HCT116 (cell line): Measurements from ENCODE around the gene ACTA2. TPM values are rescaled to one million over a fixed set of nuclear protein-coding genes. Genes with fewer than 3 reads are reported as not detected.

Experiments
- ATAC-seq: fragments of 200-7000 bp; cut with Tn5 transposase; 2 replicates; pipeline ENCODE4 v1.9.1; 2020; ENCODE audit warnings: mild to moderate bottlenecking, moderate library complexity
- BruUV-seq: library from RNA; stranded (reverse); fragments of 400-500 nt; replicated peaks from 2 replicates; lab custom pipeline; 2021; lab: Mats Ljungman, UMichigan
- CTCF ChIA-PET: fragments of 300-600 bp; sonication (Branson Sonifier 250); formaldehyde crosslinking; loops from one replicate; lab custom pipeline; 2021; ENCODE audit warnings: antibody characterized with exemption; lab: Charles Lee
- POLR2A ChIA-PET: fragments of 300-600, 350-600 bp; sonication (Branson Sonifier 250); formaldehyde crosslinking; loops from one replicate; lab custom pipeline; 2021; ENCODE audit warnings: antibody characterized with exemption; lab: Charles Lee
- RAD21 ChIA-PET, 2 experiments: fragments of 300-600 bp; sonication (Branson Sonifier 250); formaldehyde crosslinking; loops; one replicate each; lab custom pipeline; 2023; ENCODE audit warnings: low total read pairs in 2 of 2; ENCODE audit not compliant: uncharacterized antibody in 2 of 2, unreplicated experiment in 2 of 2, low non-redundant PET in 1 of 2; lab: Charles Lee
- DNase-seq: peaks from one replicate; pipeline ENCODE4 v3.0.0-alpha.2; 2010; ENCODE audit warnings: low read depth, low spot score
- H2AFZ ChIP-seq: fragments of 200-600 bp; shearing (Covaris generic), sonication (generic); 2 replicates; pipeline ENCODE4 v1.6.1; 2017; ENCODE audit warnings: low read depth, mixed run types, mixed read lengths, antibody characterized with exemption, low read length; ENCODE audit not compliant: poor library complexity, severe bottlenecking
- H3K27ac ChIP-seq: 2 replicates; pipeline ENCODE4 v1.5.1; 2012; ENCODE audit warnings: low read depth, low read length
- H3K27me3 ChIP-seq: fragments of 200-600 bp; sonication (generic); 2 replicates; pipeline ENCODE4 v1.6.1; 2016; ENCODE audit warnings: mixed run types, low read length, mixed read lengths; ENCODE audit not compliant: insufficient read depth
- H3K36me3 ChIP-seq, 2 experiments: fragments of 200-500 bp in 1 of 2; fragments of 200-600 bp in 1 of 2; sonication (Bioruptor generic) in 1 of 2; sonication (generic) in 1 of 2; 2 replicates each; pipeline versions ENCODE4 v1.5.1 to v1.6.1; 2014 to 2016; ENCODE audit warnings: low read length in 2 of 2, inconsistent platforms in 1 of 2, mixed read lengths in 1 of 2, mixed run types in 1 of 2; ENCODE audit not compliant: insufficient read depth in 2 of 2, control insufficient read depth in 1 of 2
- H3K4me1 ChIP-seq, 2 experiments: fragments of 200-600 bp in 1 of 2; sonication (generic) in 1 of 2; 2 replicates each; pipeline versions ENCODE4 v1.5.1 to v1.6.1; 2012 to 2017; ENCODE audit warnings: low read length in 2 of 2, inconsistent platforms in 1 of 2, mild to moderate bottlenecking in 1 of 2, mixed read lengths in 1 of 2, mixed run types in 1 of 2, moderate library complexity in 1 of 2; ENCODE audit not compliant: insufficient read depth in 2 of 2, control insufficient read depth in 1 of 2
- H3K4me2 ChIP-seq: fragments of 200-600 bp; sonication (generic); 2 replicates; pipeline ENCODE4 v1.6.1; 2017; ENCODE audit warnings: mixed run types, low read length, mixed read lengths
- H3K4me3 ChIP-seq, 2 experiments: fragments of 200-600 bp in 1 of 2; sonication (generic) in 1 of 2; replicated peaks in 1 of 2; 2 replicates each; pipeline ENCODE4 v1.5.1; 2011 to 2016; ENCODE audit warnings: low read length in 2 of 2, control low read depth in 1 of 2, low read depth in 1 of 2, mild to moderate bottlenecking in 1 of 2, mixed read lengths in 1 of 2, mixed run types in 1 of 2
- H3K79me2 ChIP-seq: fragments of 200-600 bp; sonication (generic); 2 replicates; pipeline ENCODE4 v1.6.1; 2017; ENCODE audit warnings: mild to moderate bottlenecking, mixed run types, low read length, moderate library complexity, mixed read lengths; ENCODE audit not compliant: insufficient read depth
- H3K9ac ChIP-seq: fragments of 200-600 bp; sonication (generic); 2 replicates; pipeline ENCODE4 v1.6.1; 2016; ENCODE audit warnings: low read length, mixed read lengths
- H3K9me2 ChIP-seq: fragments of 200-600 bp; sonication (generic), shearing (Covaris generic); 2 replicates; pipeline ENCODE4 v1.6.1; 2017; ENCODE audit warnings: mixed run types, mild to moderate bottlenecking, moderate library complexity; ENCODE audit not compliant: insufficient read depth
- H3K9me3 ChIP-seq, 2 experiments: fragments of 200-500 bp in 1 of 2; fragments of 200-600 bp in 1 of 2; sonication (Bioruptor generic) in 1 of 2; sonication (generic) in 1 of 2; 2 replicates each; pipeline ENCODE4 v1.6.1; 2014 to 2017; ENCODE audit warnings: low read length in 2 of 2, mixed read lengths in 2 of 2, inconsistent platforms in 1 of 2, low read depth in 1 of 2, mild to moderate bottlenecking in 1 of 2, mixed run types in 1 of 2, moderate library complexity in 1 of 2; ENCODE audit not compliant: control insufficient read depth in 1 of 2, insufficient read depth in 1 of 2
- H4K20me1 ChIP-seq: fragments of 200-600 bp; sonication (generic), shearing (Covaris generic); 2 replicates; pipeline ENCODE4 v1.6.1; 2017; ENCODE audit warnings: mixed run types, mild to moderate bottlenecking, moderate library complexity; ENCODE audit not compliant: insufficient read depth
- CEBPB ChIP-seq: IDR thresholded peaks from 2 replicates; pipeline ENCODE4 v1.6.1; 2012; ENCODE audit warnings: low read depth
- EGR1 ChIP-seq: IDR thresholded peaks from 2 replicates; pipeline ENCODE4 v1.6.1; 2012; ENCODE audit warnings: low read depth
- EZH2phosphoT487 ChIP-seq: fragments of 200-600 bp; IDR thresholded peaks from 2 replicates; pipeline ENCODE4 v1.6.1; 2018; ENCODE audit warnings: antibody characterized with exemption, borderline replicate concordance
- JUND ChIP-seq: IDR thresholded peaks from 2 replicates; pipeline ENCODE4 v1.6.1; 2012
- POLR2AphosphoS5 ChIP-seq: IDR thresholded peaks from 2 replicates; pipeline ENCODE4 v1.6.1; 2011; ENCODE audit warnings: mild to moderate bottlenecking, low read depth, low read length, moderate library complexity
- RAD21 ChIP-seq: IDR thresholded peaks from 2 replicates; pipeline ENCODE4 v1.6.1; 2012; ENCODE audit warnings: low read depth, mild to moderate bottlenecking
- SRF ChIP-seq: IDR thresholded peaks from 2 replicates; pipeline ENCODE4 v1.6.1; 2012; ENCODE audit warnings: low read depth
- YY1 ChIP-seq: IDR thresholded peaks from 2 replicates; pipeline ENCODE4 v1.6.1; 2011; ENCODE audit warnings: low read length, low read depth, moderate library complexity, mild to moderate bottlenecking; ENCODE audit not compliant: insufficient replicate concordance; ENCODE audit errors: extremely low read depth
- ZFX ChIP-seq: fragments of 450-650 bp; IDR thresholded peaks from 2 replicates; pipeline ENCODE4 v1.6.1; 2017
- ZNF274 ChIP-seq: fragments of 200-500 bp; sonication (Bioruptor generic); IDR thresholded peaks from 2 replicates; pipeline ENCODE4 v1.6.1; 2014; ENCODE audit warnings: mild to moderate bottlenecking, low read depth, low read length, inconsistent platforms
- intact Hi-C: fragments of 100-400 bp; cut with micrococcal nuclease; formaldehyde crosslinking; loops from 2 replicates; pipeline ENCODE4 v1.10.0; 2022
- total RNA-seq: library from RNA; stranded (reverse); gene quantifications from one replicate; pipeline ENCODE4 v1.2.1, GENCODE V29; 2021; ENCODE audit not compliant: unreplicated experiment
- TF ChIP-seq, protein P1 (sequence below), 3 experiments: fragments of 200-600 bp in 1 of 3; sonication (generic) in 1 of 3; IDR thresholded peaks in 2 of 3; conservative IDR thresholded peaks in 1 of 3; 2 replicates each; pipeline ENCODE4 v1.5.1; 2012 to 2017; ENCODE audit warnings: low read depth in 2 of 3, low read length in 2 of 3, antibody characterized with exemption in 1 of 3, borderline replicate concordance in 1 of 3, control low read depth in 1 of 3, mild to moderate bottlenecking in 1 of 3, mixed read lengths in 1 of 3, mixed run types in 1 of 3, moderate library complexity in 1 of 3; ENCODE audit not compliant: insufficient read depth in 1 of 3
- TF ChIP-seq, protein P2 (sequence below): IDR thresholded peaks from 2 replicates; pipeline ENCODE4 v1.6.1; 2012
- TF ChIP-seq, protein P3 (sequence below): IDR thresholded peaks from 2 replicates; pipeline ENCODE4 v1.6.1; 2012
- TF ChIP-seq, protein P4 (sequence below): IDR thresholded peaks from 2 replicates; pipeline ENCODE4 v1.6.1; 2011; ENCODE audit warnings: mild to moderate bottlenecking, low read length, moderate library complexity; ENCODE audit not compliant: insufficient replicate concordance; ENCODE audit errors: extremely low read depth

ACTA2 gene
- total RNA-seq, 1 experiment from 2014 or later: 9.4 TPM

DNA sequence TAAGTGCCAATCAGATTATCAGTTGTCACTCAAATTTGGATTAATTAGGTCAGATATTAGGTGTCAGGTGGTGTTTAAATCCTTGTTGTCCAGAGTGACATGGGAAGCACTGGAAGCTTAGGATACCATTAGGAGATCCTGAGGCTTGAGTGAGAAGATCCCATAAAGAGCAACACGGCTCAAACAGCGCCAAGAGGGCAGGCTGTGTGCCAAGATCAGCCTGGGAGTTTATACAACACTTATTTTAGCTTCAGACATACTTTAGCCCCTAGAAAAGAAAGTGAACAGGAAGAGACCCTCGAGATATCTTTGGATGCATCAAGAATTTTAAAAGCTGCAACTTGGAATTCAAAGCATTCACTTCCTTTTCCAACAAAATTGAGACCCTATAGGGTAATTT lies 14.2 kb upstream of the ACTA2 start (continued):
- TF ChIP-seq, protein P1, sequence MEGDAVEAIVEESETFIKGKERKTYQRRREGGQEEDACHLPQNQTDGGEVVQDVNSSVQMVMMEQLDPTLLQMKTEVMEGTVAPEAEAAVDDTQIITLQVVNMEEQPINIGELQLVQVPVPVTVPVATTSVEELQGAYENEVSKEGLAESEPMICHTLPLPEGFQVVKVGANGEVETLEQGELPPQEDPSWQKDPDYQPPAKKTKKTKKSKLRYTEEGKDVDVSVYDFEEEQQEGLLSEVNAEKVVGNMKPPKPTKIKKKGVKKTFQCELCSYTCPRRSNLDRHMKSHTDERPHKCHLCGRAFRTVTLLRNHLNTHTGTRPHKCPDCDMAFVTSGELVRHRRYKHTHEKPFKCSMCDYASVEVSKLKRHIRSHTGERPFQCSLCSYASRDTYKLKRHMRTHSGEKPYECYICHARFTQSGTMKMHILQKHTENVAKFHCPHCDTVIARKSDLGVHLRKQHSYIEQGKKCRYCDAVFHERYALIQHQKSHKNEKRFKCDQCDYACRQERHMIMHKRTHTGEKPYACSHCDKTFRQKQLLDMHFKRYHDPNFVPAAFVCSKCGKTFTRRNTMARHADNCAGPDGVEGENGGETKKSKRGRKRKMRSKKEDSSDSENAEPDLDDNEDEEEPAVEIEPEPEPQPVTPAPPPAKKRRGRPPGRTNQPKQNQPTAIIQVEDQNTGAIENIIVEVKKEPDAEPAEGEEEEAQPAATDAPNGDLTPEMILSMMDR (IDR thresholded peaks at IDR 0.05 in 2 of 3, conservative IDR thresholded peaks at IDR 0.05 in 1 of 3; ENCODE audit: borderline replicate concordance in 1 of 3, insufficient read depth in 1 of 3, low read depth in 2 of 3, low read length in 2 of 3): no peak
- TF ChIP-seq, protein P2, sequence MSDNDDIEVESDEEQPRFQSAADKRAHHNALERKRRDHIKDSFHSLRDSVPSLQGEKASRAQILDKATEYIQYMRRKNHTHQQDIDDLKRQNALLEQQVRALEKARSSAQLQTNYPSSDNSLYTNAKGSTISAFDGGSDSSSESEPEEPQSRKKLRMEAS: no peak
- TF ChIP-seq EZH2phosphoT487 (no peak), ZFX (no peak), CEBPB (no peak), POLR2AphosphoS5 (no peak), JUND (no peak)
- TF ChIP-seq, protein P3, sequence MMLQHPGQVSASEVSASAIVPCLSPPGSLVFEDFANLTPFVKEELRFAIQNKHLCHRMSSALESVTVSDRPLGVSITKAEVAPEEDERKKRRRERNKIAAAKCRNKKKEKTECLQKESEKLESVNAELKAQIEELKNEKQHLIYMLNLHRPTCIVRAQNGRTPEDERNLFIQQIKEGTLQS: no peak

DNA sequence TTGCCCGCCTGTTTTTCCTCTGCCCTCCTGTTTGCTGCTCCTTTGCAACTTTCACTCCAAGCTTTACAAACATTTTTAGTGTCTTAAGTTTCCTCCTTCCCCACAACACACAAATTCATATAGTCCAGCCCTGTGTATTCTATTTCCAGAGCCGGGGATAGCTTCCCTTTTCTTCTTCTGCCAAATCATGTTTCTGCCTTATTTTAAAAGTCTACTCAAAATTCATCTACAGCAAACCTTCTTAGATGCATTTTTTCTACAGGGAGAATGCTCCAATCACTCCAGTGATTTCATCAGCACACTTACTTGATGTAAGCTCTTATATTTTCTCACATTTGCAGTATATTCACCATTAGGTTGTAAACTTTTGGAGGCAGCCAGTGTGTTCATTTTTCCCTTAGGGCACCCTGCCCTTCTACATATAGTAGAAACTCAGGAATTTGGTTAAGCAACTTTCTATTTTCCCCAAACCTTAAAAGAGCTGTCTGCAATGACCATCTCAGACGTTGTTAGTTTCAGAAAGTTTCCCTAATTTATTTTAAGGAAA lies 12.4 kb upstream of the ACTA2 start:
- H3K79me2 ChIP-seq: no peaks in the 10 kb centered on the region
- no TSS peak for BruUV-seq
- H2AFZ ChIP-seq: no peak overlapping the region
- ATAC-seq (no peak), DNase-seq (no peak)
- H3K27ac ChIP-seq: no peak overlapping the region
- ChIA-PET POLR2A (no interaction called here), CTCF (no interaction called here), RAD21 (no interaction called here)
- H3K9me2 ChIP-seq: no peaks in the 10 kb centered on the region
- TF ChIP-seq POLR2AphosphoS5: no peak
- no peak for TF ChIP-seq SRF
- no peak for TF ChIP-seq EGR1
- TF ChIP-seq EZH2phosphoT487: no peak
- TF ChIP-seq, protein P4, sequence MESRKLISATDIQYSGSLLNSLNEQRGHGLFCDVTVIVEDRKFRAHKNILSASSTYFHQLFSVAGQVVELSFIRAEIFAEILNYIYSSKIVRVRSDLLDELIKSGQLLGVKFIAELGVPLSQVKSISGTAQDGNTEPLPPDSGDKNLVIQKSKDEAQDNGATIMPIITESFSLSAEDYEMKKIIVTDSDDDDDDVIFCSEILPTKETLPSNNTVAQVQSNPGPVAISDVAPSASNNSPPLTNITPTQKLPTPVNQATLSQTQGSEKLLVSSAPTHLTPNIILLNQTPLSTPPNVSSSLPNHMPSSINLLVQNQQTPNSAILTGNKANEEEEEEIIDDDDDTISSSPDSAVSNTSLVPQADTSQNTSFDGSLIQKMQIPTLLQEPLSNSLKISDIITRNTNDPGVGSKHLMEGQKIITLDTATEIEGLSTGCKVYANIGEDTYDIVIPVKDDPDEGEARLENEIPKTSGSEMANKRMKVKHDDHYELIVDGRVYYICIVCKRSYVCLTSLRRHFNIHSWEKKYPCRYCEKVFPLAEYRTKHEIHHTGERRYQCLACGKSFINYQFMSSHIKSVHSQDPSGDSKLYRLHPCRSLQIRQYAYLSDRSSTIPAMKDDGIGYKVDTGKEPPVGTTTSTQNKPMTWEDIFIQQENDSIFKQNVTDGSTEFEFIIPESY: no peak
- TF ChIP-seq RAD21: no peak
- no peak for TF ChIP-seq JUND
- no peak for TF ChIP-seq YY1
- no peak for TF ChIP-seq ZNF274
- TF ChIP-seq, protein P3: no peak
- no peaks in the 10 kb centered on the region for H3K36me3 ChIP-seq
- no peaks in the 10 kb centered on the region for H3K27me3 ChIP-seq
- intact Hi-C loops: no loop called here
- H3K9ac ChIP-seq: no peak overlapping the region
- H3K4me1 ChIP-seq: no peaks in the 10 kb centered on the region
- no peak overlapping the region for H3K4me3 ChIP-seq
- H3K4me2 ChIP-seq: no peak overlapping the region
- H4K20me1 ChIP-seq: no peaks in the 10 kb centered on the region
- H3K9me3 ChIP-seq: no peaks in the 10 kb centered on the region
